GM19023 (cell line): ENCODE measurements around the gene PPM1J.
"Not testable (repeated sequence)": the region's sequence is repeated elsewhere in the genome, so short reads cannot be mapped to it uniquely, and the experiment has no call there.

ENCODE experiments used
- ATAC-seq: cut with Tn5 transposase; IDR thresholded peaks from one replicate; pipeline ENCODE4 v1.9.1; 2021; ENCODE audit warnings: mild to moderate bottlenecking, moderate library complexity; ENCODE audit not compliant: unreplicated experiment

PPM1J gene

GRCh38 chr1:112715264-112716053 is at the start of gene PPM1J:
PPM1J (minus strand) TSS chr1:112715332; CDS start chr1:112715301, 31 bp downstream.
- peak; percentile 82 for ATAC-seq

- no peak for ATAC-seq
These were observed 47.7 kb upstream of the PPM1J start for GRCh38 chr1:112762541-112763500.

- no peak for ATAC-seq
These were observed 46.8 kb upstream of the PPM1J start for GRCh38 chr1:112761714-112762480.

- ATAC-seq: no peak
These were observed 44.1 kb upstream of the PPM1J start for GRCh38 chr1:112759228-112759627.

- no peak for ATAC-seq
These were observed 39.0 kb upstream of the PPM1J start for GRCh38 chr1:112754116-112754628.

GRCh38 chr1:112748396-112748795 is 33.3 kb upstream of the PPM1J start:
- ATAC-seq: no peak

GRCh38 chr1:112744009-112744578 is 29.0 kb upstream of the PPM1J start:
- ATAC-seq: no peak

GRCh38 chr1:112743174-112744008 is 28.3 kb upstream of the PPM1J start:
- no peak for ATAC-seq

- no peak for ATAC-seq
These were observed 22.4 kb upstream of the PPM1J start for GRCh38 chr1:112737573-112737972.

- ATAC-seq: no peak
These were observed 20.6 kb upstream of the PPM1J start for GRCh38 chr1:112735752-112736151.

- no peak for ATAC-seq
These were observed 16.3 kb upstream of the PPM1J start for GRCh38 chr1:112731451-112731850.

- no peak for ATAC-seq
These were observed 14.8 kb upstream of the PPM1J start for GRCh38 chr1:112729909-112730308.

GRCh38 chr1:112729011-112729410 is 13.9 kb upstream of the PPM1J start:
- ATAC-seq: not testable (repeated sequence)

GRCh38 chr1:112728306-112728971 is 13.3 kb upstream of the PPM1J start:
- not testable (repeated sequence) for ATAC-seq

GRCh38 chr1:112727716-112728115 is 12.6 kb upstream of the PPM1J start:
- ATAC-seq: no peak

- not testable (repeated sequence) for ATAC-seq
These were observed 9.1 kb upstream of the PPM1J start for GRCh38 chr1:112724240-112724639.

GRCh38 chr1:112723511-112723839 is 8.3 kb upstream of the PPM1J start:
- ATAC-seq: no peak

GRCh38 chr1:112722601-112723510 is 7.7 kb upstream of the PPM1J start:
- no peak for ATAC-seq
